ENCODE results near the gene POGK. TPM values are rescaled to one million over a fixed set of nuclear protein-coding genes. Genes with fewer than 3 reads are reported as not detected.

Gene POGK
- total and polyA plus RNA-seq, 9 of the 15 experiments (the other 6 are each of a cell fraction or from before 2014, with no cell fraction given) = 6.1 to 44.5 (median 24.3) TPM

- peak; percentile 95 for TF ChIP-seq MGA (IDR thresholded peaks at IDR 0.05)
- no peak for TF ChIP-seq ZNF695 (CRISPR knock-in tag; IDR thresholded peaks at IDR 0.05)
- TF ChIP-seq PPARD (CRISPR knock-in tag; IDR thresholded peaks at IDR 0.05) = no peak
- TF ChIP-seq MCM3 (IDR thresholded peaks at IDR 0.05) = no peak
- no peak; the same call in 1 of the 2 replicates for TF ChIP-seq MITF (IDR thresholded peaks at IDR 0.05)
- no peak for TF ChIP-seq ZNF79 (CRISPR knock-in tag; IDR thresholded peaks at IDR 0.05; ENCODE audit: low read depth)
- TF ChIP-seq RFX5 (IDR thresholded peaks at IDR 0.05; ENCODE audit: low read depth, low read length) = no peak
- TF ChIP-seq LCOR (CRISPR knock-in tag; IDR thresholded peaks at IDR 0.05) = 0 out of 2 replicates have a peak, but pooled peaks have one; percentile 47
- TF ChIP-seq MEF2D (tag; conservative IDR thresholded peaks at IDR 0.05; ENCODE audit: low read depth) = no peak
- no peak for TF ChIP-seq ZNF584 (CRISPR knock-in tag; IDR thresholded peaks at IDR 0.05; ENCODE audit: low read depth)
- TF ChIP-seq, protein P1, sequence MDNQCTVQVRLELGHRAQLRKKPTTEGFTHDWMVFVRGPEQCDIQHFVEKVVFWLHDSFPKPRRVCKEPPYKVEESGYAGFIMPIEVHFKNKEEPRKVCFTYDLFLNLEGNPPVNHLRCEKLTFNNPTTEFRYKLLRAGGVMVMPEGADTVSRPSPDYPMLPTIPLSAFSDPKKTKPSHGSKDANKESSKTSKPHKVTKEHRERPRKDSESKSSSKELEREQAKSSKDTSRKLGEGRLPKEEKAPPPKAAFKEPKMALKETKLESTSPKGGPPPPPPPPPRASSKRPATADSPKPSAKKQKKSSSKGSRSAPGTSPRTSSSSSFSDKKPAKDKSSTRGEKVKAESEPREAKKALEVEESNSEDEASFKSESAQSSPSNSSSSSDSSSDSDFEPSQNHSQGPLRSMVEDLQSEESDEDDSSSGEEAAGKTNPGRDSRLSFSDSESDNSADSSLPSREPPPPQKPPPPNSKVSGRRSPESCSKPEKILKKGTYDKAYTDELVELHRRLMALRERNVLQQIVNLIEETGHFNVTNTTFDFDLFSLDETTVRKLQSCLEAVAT (IDR thresholded peaks at IDR 0.05) = no peak
- TF ChIP-seq, protein P2, sequence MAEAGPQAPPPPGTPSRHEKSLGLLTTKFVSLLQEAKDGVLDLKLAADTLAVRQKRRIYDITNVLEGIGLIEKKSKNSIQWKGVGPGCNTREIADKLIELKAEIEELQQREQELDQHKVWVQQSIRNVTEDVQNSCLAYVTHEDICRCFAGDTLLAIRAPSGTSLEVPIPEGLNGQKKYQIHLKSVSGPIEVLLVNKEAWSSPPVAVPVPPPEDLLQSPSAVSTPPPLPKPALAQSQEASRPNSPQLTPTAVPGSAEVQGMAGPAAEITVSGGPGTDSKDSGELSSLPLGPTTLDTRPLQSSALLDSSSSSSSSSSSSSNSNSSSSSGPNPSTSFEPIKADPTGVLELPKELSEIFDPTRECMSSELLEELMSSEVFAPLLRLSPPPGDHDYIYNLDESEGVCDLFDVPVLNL (CRISPR knock-in tag; IDR thresholded peaks at IDR 0.05; ENCODE audit: low read depth) = no peak
These were observed at the start of gene POGK (continued) for GRCh38 chr1:166838766-166839599.
